MG63 (cell line): Measurements from ENCODE around the gene DHODH. TPM values are rescaled to one million over a fixed set of nuclear protein-coding genes. Genes with fewer than 3 reads are reported as not detected.
A peak's percentile ranks its signal among the peaks of the same experiment; 100 is the strongest.
"Not testable (repeated sequence)": the region's sequence is repeated elsewhere in the genome, so short reads cannot be mapped to it uniquely, and the experiment has no call there.

Experiments used
- DNase-seq: peaks from one replicate; pipeline ENCODE4 v3.0.0-alpha.2; 2020
- H3K27me3 ChIP-seq: fragments of 250-450 bp; sonication (Bioruptor Pico); 2 replicates; pipeline ENCODE4 v1.5.1; 2020; ENCODE audit warnings: mild to moderate bottlenecking, moderate library complexity
- H3K36me3 ChIP-seq: fragments of 250-450 bp; sonication (Bioruptor Pico); 2 replicates; pipeline ENCODE4 v1.5.1; 2020; ENCODE audit warnings: mild to moderate bottlenecking, moderate library complexity
- H3K4me3 ChIP-seq: fragments of 250-450 bp; sonication (Bioruptor Pico); 2 replicates; pipeline ENCODE4 v1.5.1; 2020; ENCODE audit warnings: mild to moderate bottlenecking, moderate library complexity
- H3K9me3 ChIP-seq: fragments of 250-450 bp; sonication (Bioruptor Pico); 2 replicates; pipeline ENCODE4 v1.5.1; 2020; ENCODE audit warnings: mild to moderate bottlenecking, moderate library complexity
- total RNA-seq: library from RNA; depleted of rRNA; stranded (reverse); fragments of >200 nt; shearing (Covaris generic); gene quantifications from 2 replicates; pipeline ENCODE4 v1.2.3, GENCODE V29; 2014; ENCODE audit warnings: low replicate concordance

The DHODH gene
- total RNA-seq, 1 experiment from 2014 or later, result 12.8 TPM

GRCh38 chr16:72002619-72003018 lies 5.9 kb upstream of the DHODH start:
- no peak for DNase-seq
- Histone ChIP-seq H3K9me3 (no peaks in the 10 kb centered on the region), H3K27me3 (no peaks in the 10 kb centered on the region), H3K4me3 (no peak overlapping the region), H3K36me3 (no peaks in the 10 kb centered on the region)

DNA sequence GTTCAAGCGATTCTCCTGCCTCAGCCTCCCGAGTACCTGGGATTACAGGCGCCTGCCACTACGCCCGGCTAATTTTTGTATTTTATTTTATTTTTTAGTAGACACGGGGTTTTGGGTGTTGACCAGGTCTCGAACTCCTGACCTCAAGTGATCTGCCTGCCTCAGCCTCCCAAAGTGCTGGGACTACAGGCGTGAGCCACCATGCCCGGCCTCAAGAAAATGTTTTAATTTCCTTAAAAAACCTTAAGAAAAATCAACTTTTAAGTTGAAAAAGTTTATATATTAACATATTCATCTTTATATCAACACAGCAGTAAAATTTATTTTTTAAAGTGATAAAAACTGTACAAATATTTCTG lies 500 bp upstream of the DHODH start:
- H3K4me3 ChIP-seq, result peak overlapping the region; percentile 89
- H3K27me3 ChIP-seq, H3K36me3 ChIP-seq, H3K9me3 ChIP-seq, DNase-seq: not testable (repeated sequence)

GRCh38 chr16:72009779-72010178 lies 1.2 kb downstream of the DHODH start:
- no peak for DNase-seq

GRCh38 chr16:72012607-72013006 lies 4.1 kb downstream of the DHODH start:
- H3K4me3 ChIP-seq, result no peak overlapping the region
- no peaks in the 10 kb centered on the region for H3K9me3 ChIP-seq
- H3K36me3 ChIP-seq, result no peaks in the 10 kb centered on the region
- DNase-seq, result no peak
- no peaks in the 10 kb centered on the region for H3K27me3 ChIP-seq

More at GRCh38 chr16:72009779-72010178, 1.2 kb downstream of the DHODH start:
- no peak overlapping the region for H3K4me3 ChIP-seq
- no peaks in the 10 kb centered on the region for H3K36me3 ChIP-seq
- H3K9me3 ChIP-seq, result no peaks in the 10 kb centered on the region
- no peaks in the 10 kb centered on the region for H3K27me3 ChIP-seq

GRCh38 chr16:72013389-72013788 lies 4.8 kb downstream of the DHODH start:
- no peak for DNase-seq
- no peaks in the 10 kb centered on the region for H3K36me3 ChIP-seq
- no peaks in the 10 kb centered on the region for H3K27me3 ChIP-seq
- no peaks in the 10 kb centered on the region for H3K9me3 ChIP-seq
- no peak overlapping the region for H3K4me3 ChIP-seq

DNA sequence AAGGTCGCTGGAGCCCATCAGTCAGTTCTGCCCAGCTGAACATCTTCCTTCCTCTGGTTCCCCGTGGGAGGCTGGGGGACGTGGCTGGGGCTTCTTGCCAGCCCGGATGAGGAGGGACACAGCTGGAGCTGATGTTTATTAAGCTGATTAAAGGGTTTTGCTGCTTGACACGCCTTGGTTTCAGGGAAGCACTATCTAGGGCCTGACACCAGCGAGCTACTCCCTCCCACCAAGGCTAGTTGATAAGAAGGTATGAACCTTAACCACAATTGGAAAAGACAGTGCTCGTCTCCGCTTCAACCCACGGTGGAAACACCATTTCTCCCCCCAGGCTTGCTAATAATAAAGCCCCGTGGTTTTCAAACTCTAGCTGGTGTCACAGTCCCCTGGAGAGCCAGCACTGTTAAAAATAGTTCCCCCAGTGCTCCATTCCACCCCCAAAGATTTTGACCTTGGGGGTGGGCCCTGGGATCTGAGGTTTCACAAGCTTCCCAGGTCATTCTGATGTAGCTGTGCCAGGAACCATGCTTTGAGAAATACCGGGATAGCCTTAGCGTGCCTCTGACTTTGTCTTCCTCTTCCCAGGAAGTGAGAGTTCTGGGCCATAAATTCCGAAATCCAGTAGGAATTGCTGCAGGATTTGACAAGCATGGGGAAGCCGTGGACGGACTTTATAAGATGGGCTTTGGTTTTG lies 5.5 kb downstream of the DHODH start:
- Histone ChIP-seq H3K9me3 (no peaks in the 10 kb centered on the region), H3K4me3 (no peak overlapping the region), H3K27me3 (no peaks in the 10 kb centered on the region), H3K36me3 (no peaks in the 10 kb centered on the region)
- no peak for DNase-seq

DNA sequence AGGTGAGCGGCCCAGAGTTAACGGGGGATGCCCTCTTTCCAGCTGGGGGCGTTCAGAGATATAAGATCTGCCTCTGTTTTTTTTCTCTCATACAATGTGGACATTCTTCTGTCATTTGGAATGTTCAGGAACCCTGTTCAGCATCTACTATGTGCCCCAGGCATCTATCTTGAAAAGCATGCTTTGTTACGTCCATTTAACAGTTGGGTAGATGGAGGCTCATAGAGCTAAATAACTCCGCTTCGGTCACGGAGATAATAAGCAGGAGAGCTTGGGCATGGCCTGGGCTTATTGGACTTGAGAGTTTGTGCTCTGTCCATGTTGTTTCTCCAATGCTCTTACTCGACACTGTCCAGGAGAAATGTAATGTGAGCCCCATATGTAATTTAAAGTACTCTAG lies 6.1 kb downstream of the DHODH start:
- no peak overlapping the region for H3K4me3 ChIP-seq
- no peaks in the 10 kb centered on the region for H3K9me3 ChIP-seq
- no peaks in the 10 kb centered on the region for H3K27me3 ChIP-seq
- DNase-seq, result no peak
- no peaks in the 10 kb centered on the region for H3K36me3 ChIP-seq

- no peak for DNase-seq
- H3K9me3 ChIP-seq, result no peaks in the 10 kb centered on the region
- H3K27me3 ChIP-seq, result no peaks in the 10 kb centered on the region
- no peaks in the 10 kb centered on the region for H3K36me3 ChIP-seq
- no peak overlapping the region for H3K4me3 ChIP-seq
Measured at GRCh38 chr16:72015124-72015523, 6.6 kb downstream of the DHODH start.

DNA sequence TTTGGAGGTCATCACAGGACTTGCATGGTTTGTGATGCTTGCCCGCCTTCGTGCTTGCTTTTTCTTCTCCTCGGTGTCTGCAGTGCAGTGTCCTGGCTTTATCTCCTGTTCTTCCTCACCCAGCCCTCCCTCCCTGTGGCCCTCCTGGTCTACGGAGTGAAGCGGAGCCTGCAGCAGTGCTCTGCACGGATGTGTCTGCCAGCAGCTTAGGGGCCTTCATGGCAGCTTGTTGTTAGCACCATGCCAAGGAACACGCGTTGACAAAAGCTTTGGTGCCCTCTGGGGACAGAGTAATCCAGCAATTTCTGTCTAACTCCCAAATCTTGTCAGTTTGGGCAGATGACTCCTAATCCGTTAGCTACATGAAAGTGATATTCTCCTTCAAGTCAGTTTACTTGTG lies 9.9 kb downstream of the DHODH start:
- DNase-seq, result no peak
- Histone ChIP-seq H3K36me3 (no peaks in the 10 kb centered on the region), H3K9me3 (no peaks in the 10 kb centered on the region), H3K4me3 (no peak overlapping the region), H3K27me3 (no peaks in the 10 kb centered on the region)

- Histone ChIP-seq H3K27me3 (no peaks in the 10 kb centered on the region), H3K9me3 (no peaks in the 10 kb centered on the region), H3K4me3 (no peak overlapping the region), H3K36me3 (no peaks in the 10 kb centered on the region)
- no peak for DNase-seq
Measured at GRCh38 chr16:72021043-72021442, 12.5 kb downstream of the DHODH start.

DNA sequence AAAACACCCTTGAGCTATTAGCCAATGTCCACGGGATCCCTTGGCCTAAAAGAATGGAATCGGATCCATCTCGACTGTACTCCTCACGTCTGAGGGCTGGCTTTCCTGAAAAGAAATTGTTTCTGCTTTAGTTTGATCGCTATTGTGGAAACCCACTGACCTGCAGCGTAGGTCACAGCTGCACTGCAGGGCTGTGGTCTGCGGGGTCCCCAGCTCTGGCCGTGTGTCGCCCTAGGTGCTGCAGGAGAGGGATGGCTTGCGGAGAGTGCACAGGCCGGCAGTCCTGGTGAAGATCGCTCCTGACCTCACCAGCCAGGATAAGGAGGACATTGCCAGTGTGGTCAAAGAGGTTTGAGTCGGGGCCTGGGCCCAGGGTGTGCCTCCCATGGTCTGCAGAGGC lies 13.6 kb downstream of the DHODH start:
- DNase-seq, result no peak

GRCh38 chr16:72023962-72024361 lies 15.4 kb downstream of the DHODH start:
- DNase-seq, result no peak
- Histone ChIP-seq H3K27me3 (no peaks in the 10 kb centered on the region), H3K36me3 (no peaks in the 10 kb centered on the region), H3K9me3 (no peaks in the 10 kb centered on the region), H3K4me3 (no peak overlapping the region)

More for the DNA sequence above, 13.6 kb downstream of the DHODH start:
- Histone ChIP-seq H3K9me3 (no peaks in the 10 kb centered on the region), H3K27me3 (no peaks in the 10 kb centered on the region), H3K4me3 (no peak overlapping the region), H3K36me3 (no peaks in the 10 kb centered on the region)

- Histone ChIP-seq H3K27me3 (no peaks in the 10 kb centered on the region), H3K9me3 (no peaks in the 10 kb centered on the region), H3K4me3 (no peak overlapping the region), H3K36me3 (no peaks in the 10 kb centered on the region)
- DNase-seq, result no peak
Measured at GRCh38 chr16:72024862-72025382, 16.4 kb downstream of the DHODH start.

- Histone ChIP-seq H3K9me3 (no peaks in the 10 kb centered on the region), H3K36me3 (no peaks in the 10 kb centered on the region), H3K27me3 (no peaks in the 10 kb centered on the region), H3K4me3 (no peak overlapping the region)
- no peak for DNase-seq
Measured at GRCh38 chr16:72025404-72026114, 17.0 kb downstream of the DHODH start.

DNA sequence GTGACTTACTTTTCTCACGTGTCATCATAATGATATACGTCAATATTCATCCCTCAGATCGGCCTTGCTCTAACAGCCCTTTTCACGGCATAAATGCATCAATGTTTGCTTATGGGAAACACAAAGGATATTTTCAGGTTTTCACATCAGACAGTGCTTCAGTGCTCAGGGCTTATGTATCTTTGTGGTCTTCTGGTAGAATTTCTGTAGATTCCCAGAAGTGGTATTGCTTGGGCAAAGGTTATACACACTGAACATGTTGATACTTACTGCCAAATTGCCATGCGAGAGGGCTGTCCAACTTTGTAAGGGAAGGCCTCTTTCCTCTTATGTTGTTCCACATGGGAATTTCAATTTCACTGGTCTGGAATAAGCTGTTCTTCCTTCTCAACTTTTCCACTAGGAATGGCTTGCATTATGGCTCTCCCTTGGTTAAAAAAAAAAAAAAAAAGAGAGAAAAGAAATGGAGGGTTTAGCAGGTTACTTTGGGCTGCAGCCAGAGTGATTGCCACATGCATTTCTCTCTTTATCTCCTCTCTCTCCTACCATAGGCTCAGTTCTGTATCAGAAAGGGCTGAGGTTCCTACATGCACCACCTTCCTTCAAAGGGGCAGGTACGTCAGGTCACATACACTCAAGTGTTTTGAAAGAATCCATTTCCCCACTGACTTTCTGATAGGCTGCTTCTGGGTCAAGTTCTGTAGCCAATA lies 19.3 kb downstream of the DHODH start:
- no peak for DNase-seq
- no peaks in the 10 kb centered on the region for H3K9me3 ChIP-seq
- no peak overlapping the region for H3K4me3 ChIP-seq
- H3K27me3 ChIP-seq, result no peaks in the 10 kb centered on the region
- H3K36me3 ChIP-seq, result no peaks in the 10 kb centered on the region

GRCh38 chr16:72029567-72030271 lies 21.2 kb downstream of the DHODH start:
- DNase-seq, result no peak
- Histone ChIP-seq H3K36me3 (no peaks in the 10 kb centered on the region), H3K27me3 (no peaks in the 10 kb centered on the region), H3K4me3 (no peak overlapping the region), H3K9me3 (no peaks in the 10 kb centered on the region)

GRCh38 chr16:72033437-72033836 lies 24.9 kb downstream of the DHODH start:
- Histone ChIP-seq H3K9me3 (no peaks in the 10 kb centered on the region), H3K27me3 (no peaks in the 10 kb centered on the region), H3K4me3 (no peak overlapping the region), H3K36me3 (no peaks in the 10 kb centered on the region)
- DNase-seq, result no peak
